ENCODE measurements around the gene TBC1D26. TPM values are rescaled to one million over a fixed set of nuclear protein-coding genes. Genes with fewer than 3 reads are reported as not detected.
A peak's percentile ranks its signal among the peaks of the same experiment; 100 is the strongest.
"Not testable (repeated sequence)": the region's sequence is repeated elsewhere in the genome, so short reads cannot be mapped to it uniquely, and the experiment has no call there.

TBC1D26 gene
- polyA plus RNA-seq, 1 experiment: 0.06 TPM

DNA sequence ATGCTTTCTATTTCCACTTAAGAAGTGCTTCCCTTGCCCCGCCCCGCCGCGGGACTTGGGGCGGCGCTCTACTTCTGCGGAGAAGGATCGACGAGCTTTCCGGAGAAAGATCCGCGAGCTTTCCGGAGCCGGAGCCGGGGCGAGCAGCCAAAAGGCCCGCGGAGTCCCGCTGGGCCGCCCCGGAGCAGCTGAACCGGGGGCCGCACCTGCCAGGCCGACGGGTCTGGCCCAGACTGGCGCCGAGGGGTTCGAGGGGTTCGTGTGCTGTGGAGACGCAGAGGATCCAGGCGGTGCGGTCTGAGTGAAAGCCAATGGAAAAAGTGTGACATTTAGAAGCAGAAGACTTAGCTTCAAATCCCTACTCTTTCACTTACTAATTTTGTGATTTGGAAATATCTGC lies 50.8 kb downstream of the TBC1D26 start:
- Histone ChIP-seq H3K4me3 (ENCODE audit: low read depth, low read length) (peak overlapping the region; percentile 7), H3K36me3 (ENCODE audit: control insufficient read depth, insufficient read depth, low read length) (no peaks in the 10 kb centered on the region; the same call in 1 of the 2 replicates), H3K27me3 (ENCODE audit: control insufficient read depth, insufficient read depth, low read length) (no peaks in the 10 kb centered on the region)
- CTCF ChIA-PET: interaction anchor here (0.6 kb wide), 1 partner anchor 94 kb away, joined by 3 read pairs; no protein-coding TSS in a partner anchor
- TF ChIP-seq, protein P1, sequence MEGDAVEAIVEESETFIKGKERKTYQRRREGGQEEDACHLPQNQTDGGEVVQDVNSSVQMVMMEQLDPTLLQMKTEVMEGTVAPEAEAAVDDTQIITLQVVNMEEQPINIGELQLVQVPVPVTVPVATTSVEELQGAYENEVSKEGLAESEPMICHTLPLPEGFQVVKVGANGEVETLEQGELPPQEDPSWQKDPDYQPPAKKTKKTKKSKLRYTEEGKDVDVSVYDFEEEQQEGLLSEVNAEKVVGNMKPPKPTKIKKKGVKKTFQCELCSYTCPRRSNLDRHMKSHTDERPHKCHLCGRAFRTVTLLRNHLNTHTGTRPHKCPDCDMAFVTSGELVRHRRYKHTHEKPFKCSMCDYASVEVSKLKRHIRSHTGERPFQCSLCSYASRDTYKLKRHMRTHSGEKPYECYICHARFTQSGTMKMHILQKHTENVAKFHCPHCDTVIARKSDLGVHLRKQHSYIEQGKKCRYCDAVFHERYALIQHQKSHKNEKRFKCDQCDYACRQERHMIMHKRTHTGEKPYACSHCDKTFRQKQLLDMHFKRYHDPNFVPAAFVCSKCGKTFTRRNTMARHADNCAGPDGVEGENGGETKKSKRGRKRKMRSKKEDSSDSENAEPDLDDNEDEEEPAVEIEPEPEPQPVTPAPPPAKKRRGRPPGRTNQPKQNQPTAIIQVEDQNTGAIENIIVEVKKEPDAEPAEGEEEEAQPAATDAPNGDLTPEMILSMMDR (IDR thresholded peaks at IDR 0.05; ENCODE audit: insufficient read depth, low read depth, low read length): no peak
- no peak for DNase-seq (ENCODE audit: low read depth)
- POLR2A ChIA-PET: no interaction called here

DNA sequence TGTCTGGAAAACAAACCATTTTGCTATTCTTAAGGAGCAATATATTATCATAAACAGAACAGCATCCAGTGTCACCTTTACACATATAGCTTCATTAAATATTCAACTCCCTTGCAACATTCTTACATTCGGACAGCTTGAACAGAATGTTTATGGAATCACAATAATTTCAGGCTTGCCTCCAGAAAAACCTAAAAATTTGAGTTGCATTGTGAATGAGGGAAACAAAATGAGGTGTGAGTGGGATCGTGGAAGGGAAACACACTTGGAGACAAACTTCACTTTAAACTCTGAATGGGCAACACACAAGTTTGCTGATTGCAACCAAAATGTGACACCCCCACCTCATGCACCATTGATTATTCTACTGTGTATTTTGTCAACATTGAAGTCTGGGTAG lies 51.4 kb downstream of the TBC1D26 start:
- no peak for DNase-seq (ENCODE audit: low read depth)
- no peaks in the 10 kb centered on the region; the same call in 1 of the 2 replicates for H3K36me3 ChIP-seq (ENCODE audit: control insufficient read depth, insufficient read depth, low read length)
- CTCF ChIA-PET: no interaction called here
- POLR2A ChIA-PET: no interaction called here
- no peak overlapping the region for H3K4me3 ChIP-seq (ENCODE audit: low read depth, low read length)
- no peaks in the 10 kb centered on the region for H3K27me3 ChIP-seq (ENCODE audit: control insufficient read depth, insufficient read depth, low read length)
- TF ChIP-seq, protein P1 (IDR thresholded peaks at IDR 0.05; ENCODE audit: insufficient read depth, low read depth, low read length): no peak

DNA sequence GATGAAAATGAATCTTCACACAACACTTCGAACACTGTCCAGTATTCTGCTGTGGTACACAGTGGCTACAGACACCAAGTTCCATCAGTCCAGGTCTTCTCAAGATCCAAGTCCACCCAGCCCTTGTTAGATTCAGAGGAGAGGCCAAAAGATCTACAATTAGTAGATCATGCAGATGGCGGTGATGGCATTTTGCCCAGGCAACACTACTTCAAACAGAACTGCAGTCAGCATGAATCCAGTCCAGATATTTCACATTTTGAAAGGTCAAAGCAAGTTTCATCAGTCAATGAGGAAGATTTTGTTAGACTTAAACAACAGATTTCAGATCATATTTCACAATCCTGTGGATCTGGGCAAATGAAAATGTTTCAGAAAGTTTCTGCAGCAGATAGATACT lies 52.3 kb downstream of the TBC1D26 start:
- POLR2A ChIA-PET, CTCF ChIA-PET: not testable (repeated sequence)

DNA sequence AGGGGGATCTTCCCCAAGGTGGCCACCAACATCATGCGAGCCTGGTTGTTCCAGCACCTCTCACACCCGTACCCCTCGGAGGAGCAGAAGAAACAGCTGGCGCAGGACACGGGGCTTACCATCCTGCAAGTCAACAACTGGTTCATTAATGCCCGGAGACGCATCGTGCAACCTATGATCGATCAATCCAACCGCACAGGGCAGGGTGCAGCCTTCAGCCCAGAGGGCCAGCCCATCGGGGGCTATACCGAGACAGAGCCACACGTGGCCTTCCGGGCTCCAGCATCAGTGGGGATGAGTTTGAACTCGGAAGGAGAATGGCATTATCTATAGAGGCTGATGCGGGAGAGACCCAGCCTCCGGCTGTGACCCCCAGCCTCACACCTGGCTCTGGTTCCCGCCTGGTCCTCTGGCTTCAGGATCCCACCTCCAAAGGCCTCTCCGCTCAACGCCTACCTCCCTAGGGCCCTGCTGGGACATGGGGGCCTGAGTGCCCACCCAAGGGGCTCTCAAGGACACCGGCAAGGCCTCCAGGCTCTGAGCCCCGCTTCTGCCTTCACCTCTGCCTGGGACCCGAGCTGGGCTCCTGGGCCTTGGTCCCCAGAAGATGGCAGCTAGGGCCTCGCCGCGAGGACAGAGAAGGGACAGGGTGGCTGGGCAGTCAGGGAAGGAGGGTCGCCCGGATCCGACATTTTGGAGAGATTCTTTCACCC lies 55.4 kb downstream of the TBC1D26 start:
- H3K36me3 ChIP-seq (ENCODE audit: control insufficient read depth, insufficient read depth, low read length); H3K27me3 ChIP-seq (ENCODE audit: control insufficient read depth, insufficient read depth, low read length); POLR2A ChIA-PET; H3K4me3 ChIP-seq (ENCODE audit: low read depth, low read length); DNase-seq (ENCODE audit: low read depth); CTCF ChIA-PET: not testable (repeated sequence)

More for the DNA sequence above, 52.3 kb downstream of the TBC1D26 start:
- not testable (repeated sequence) for H3K36me3 ChIP-seq (ENCODE audit: control insufficient read depth, insufficient read depth, low read length); DNase-seq (ENCODE audit: low read depth); H3K27me3 ChIP-seq (ENCODE audit: control insufficient read depth, insufficient read depth, low read length); H3K4me3 ChIP-seq (ENCODE audit: low read depth, low read length)

DNA sequence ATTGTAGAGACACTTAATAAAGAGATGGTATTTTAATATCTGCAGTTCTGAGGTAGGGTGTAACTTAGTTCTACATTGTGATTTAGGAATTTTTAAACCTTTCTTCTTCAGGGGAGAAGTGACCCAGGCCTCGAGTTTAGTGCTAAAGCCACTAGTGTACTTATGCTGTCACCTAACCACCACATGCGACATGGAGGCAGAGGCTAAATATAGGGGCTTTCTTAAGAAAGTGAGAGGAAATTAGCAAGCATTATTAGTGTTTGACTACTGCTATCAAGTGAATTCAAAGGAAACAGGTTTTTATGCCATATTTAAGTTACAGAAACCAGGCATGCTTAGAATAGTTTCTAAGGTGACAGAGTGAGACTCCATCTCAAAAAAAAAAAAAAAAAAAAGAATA lies 56.3 kb downstream of the TBC1D26 start:
- DNase-seq (ENCODE audit: low read depth); POLR2A ChIA-PET; H3K36me3 ChIP-seq (ENCODE audit: control insufficient read depth, insufficient read depth, low read length); H3K4me3 ChIP-seq (ENCODE audit: low read depth, low read length); CTCF ChIA-PET; H3K27me3 ChIP-seq (ENCODE audit: control insufficient read depth, insufficient read depth, low read length): not testable (repeated sequence)

Small RNA genes lying within 50 kb of the gene (small RNA-seq; reads per million reads assigned to genes)
- gene AC015922.1 (ENCODE audit: insufficient read length, low read depth, low replicate concordance) (not detected), gene RNA5SP436 (ENCODE audit: insufficient read length, low read depth, low replicate concordance) (not detected)

Other genes with a start within 250 kb of the TBC1D26 start
- 5.8 and 10.0 TPM in 2 replicates for gene TVP23C, start 168.8 kb upstream of the TBC1D26 start, polyA plus RNA-seq (2011; rRNA removed)
- gene FBXW10B, start 112.6 kb upstream of the TBC1D26 start, polyA plus RNA-seq (2011; rRNA removed): 0.98 and 1.3 TPM in 2 replicates
- 35.9 and 36.5 TPM in 2 replicates for gene TRIM16, start 48.0 kb upstream of the TBC1D26 start, polyA plus RNA-seq (2011; rRNA removed)
- 10.4 and 13.6 TPM in 2 replicates for gene ZNF286A, start 32.5 kb upstream of the TBC1D26 start, polyA plus RNA-seq (2011; rRNA removed)
- gene ADORA2B, start 212.8 kb downstream of the TBC1D26 start, polyA plus RNA-seq (2011; rRNA removed): 8.0 and 10.5 TPM in 2 replicates

Data from BJ (cell line).